Neutrophil (primary cell): Measurements from ENCODE around the gene CCDC197.

Experiments
- H3K27ac ChIP-seq: fragments of 200-600 bp; sonication (generic); 2 replicates; pipeline ENCODE4 v1.5.1; 2016; ENCODE audit warnings: mild to moderate bottlenecking, moderate library complexity
- H3K27me3 ChIP-seq: fragments of 200-600 bp; sonication (generic); 2 replicates; pipeline ENCODE4 v1.6.0; 2016; ENCODE audit warnings: mild to moderate bottlenecking
- H3K36me3 ChIP-seq: fragments of 200-600 bp; sonication (generic); 2 replicates; pipeline ENCODE4 v1.5.1; 2017
- H3K4me1 ChIP-seq, 2 experiments: fragments of 200-600 bp in 1 of 2; sonication (generic) in 1 of 2; 1 replicate in 1 of 2; 2 replicates in 1 of 2; pipeline versions ENCODE4 v1.5.1 to v1.6.1; 2013 to 2016; ENCODE audit warnings: low read depth in 1 of 2, low read length in 1 of 2, mild to moderate bottlenecking in 1 of 2, moderate library complexity in 1 of 2; ENCODE audit not compliant: control insufficient read depth in 1 of 2, insufficient read depth in 1 of 2
- H3K4me3 ChIP-seq, 2 experiments: fragments of 200-600 bp in 1 of 2; sonication (generic) in 1 of 2; 1 replicate in 1 of 2; 2 replicates in 1 of 2; pipeline ENCODE4 v1.5.1; 2013 to 2016; ENCODE audit warnings: low read depth in 1 of 2, low read length in 1 of 2, mild to moderate bottlenecking in 1 of 2, moderate library complexity in 1 of 2
- H3K9me3 ChIP-seq: fragments of 200-600 bp; sonication (generic); 2 replicates; pipeline ENCODE4 v1.5.1; 2016
- TF ChIP-seq, protein P1 (sequence below): fragments of 200-600 bp; sonication (generic); IDR thresholded peaks from 2 replicates; pipeline ENCODE4 v1.5.1; 2016; ENCODE audit warnings: antibody characterized with exemption

CCDC197 gene

DNA sequence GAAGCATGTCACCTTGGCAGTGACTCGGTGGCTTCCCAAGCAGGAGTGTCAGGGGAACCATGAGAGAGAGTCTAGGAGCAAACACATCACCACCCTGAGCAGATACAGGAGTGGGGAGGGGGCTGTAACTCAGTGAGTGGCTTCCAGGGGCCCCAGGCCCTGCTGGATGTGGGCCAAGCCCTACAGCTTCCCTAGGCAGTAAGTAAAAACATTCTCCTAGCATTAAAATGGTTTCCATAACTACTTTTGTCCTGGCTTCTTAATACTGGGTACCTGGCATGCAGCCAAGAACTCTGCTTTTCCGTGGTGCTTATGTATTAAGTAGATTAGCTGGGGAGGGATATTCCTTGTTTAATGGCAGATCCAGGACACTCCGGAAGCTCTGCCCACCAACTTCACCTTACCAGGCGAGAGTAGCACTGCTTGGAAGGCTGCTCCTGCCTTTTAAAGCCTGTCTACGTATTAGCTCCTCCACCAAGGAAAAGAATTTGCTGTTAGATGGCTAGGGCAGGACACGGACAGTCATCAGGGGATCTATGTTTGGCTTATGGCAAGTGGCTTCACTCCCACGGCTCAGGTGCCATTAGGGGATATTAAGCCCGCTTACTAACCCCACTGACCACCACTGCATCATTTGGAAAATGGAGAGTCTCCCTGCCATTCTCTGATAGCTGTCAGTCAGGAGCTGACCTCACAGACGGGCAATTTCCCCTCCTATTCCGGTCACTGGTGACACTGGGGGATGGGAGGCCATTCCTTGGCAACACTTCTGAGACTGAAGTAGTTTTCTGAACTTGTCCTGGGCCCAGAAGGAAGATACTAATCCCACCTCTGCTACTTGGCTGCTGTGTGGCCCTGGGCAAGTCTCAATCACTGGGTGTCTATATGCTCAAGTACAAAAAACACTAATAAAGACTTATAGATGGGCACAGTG is 51.9 kb downstream of the CCDC197 start:
- H3K27me3 ChIP-seq = no peaks in the 10 kb centered on the region
- peaks cover 92% of the 10 kb centered on the region for H3K36me3 ChIP-seq
- H3K9me3 ChIP-seq = no peaks in the 10 kb centered on the region
- H3K27ac ChIP-seq = no peak overlapping the region
- TF ChIP-seq, protein P1, sequence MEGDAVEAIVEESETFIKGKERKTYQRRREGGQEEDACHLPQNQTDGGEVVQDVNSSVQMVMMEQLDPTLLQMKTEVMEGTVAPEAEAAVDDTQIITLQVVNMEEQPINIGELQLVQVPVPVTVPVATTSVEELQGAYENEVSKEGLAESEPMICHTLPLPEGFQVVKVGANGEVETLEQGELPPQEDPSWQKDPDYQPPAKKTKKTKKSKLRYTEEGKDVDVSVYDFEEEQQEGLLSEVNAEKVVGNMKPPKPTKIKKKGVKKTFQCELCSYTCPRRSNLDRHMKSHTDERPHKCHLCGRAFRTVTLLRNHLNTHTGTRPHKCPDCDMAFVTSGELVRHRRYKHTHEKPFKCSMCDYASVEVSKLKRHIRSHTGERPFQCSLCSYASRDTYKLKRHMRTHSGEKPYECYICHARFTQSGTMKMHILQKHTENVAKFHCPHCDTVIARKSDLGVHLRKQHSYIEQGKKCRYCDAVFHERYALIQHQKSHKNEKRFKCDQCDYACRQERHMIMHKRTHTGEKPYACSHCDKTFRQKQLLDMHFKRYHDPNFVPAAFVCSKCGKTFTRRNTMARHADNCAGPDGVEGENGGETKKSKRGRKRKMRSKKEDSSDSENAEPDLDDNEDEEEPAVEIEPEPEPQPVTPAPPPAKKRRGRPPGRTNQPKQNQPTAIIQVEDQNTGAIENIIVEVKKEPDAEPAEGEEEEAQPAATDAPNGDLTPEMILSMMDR = no peak
- no peak overlapping the region for H3K4me3 ChIP-seq
- no peaks in the 10 kb centered on the region for H3K4me1 ChIP-seq

DNA sequence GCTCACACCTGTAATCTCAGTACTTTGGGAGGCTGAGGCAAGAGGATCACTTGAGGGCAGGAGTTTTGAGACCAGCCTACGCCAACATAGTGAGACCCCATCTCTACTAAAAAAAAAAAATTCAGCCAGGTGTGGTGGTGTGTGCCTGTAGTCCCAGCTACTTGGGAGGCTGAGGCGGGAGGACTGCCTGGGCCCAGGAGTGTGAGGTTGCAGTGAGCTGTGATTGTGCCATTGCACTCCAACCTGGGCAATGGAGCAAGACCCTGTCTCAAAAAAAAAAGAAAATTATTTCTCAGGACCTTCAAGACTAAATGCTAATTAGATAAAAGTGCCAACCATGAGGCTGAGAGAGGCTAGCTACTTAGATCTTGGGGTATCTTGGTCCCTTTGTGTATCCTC is 52.5 kb downstream of the CCDC197 start:
- H3K27ac ChIP-seq = no peak overlapping the region

DNA sequence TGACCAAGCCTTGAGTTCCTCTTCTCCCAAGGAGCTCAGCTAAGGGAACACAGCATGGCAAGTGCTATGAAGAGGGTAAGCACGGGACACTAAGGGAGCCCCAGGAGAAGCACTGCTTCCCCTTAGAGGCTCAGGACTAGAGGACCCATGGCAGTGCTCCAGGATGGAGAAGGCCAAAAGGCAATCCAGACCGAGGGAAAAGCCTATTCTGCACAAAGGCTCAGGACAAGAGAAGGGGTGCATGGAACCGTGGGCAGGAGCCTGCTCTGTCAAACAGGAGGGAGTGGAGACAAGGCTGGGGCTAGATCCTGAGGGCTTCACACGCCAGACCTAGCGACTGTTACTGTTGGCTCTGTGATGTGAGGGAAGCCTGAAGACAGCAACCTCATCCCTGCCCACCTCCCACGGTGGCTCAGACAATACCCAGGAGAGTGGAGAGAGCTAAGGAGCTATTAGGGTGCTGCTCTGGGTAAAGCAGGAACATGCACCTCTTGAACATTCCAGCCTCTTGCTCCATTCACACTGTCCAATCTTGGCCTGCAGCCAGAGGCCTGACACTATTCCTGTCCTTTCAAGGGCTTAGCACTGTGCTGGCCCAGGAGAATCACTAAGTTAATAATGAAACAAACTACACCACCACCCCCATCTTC is 53.3 kb downstream of the CCDC197 start:
- Histone ChIP-seq H3K27me3 (no peaks in the 10 kb centered on the region), H3K4me1 (no peaks in the 10 kb centered on the region), H3K9me3 (no peaks in the 10 kb centered on the region), H3K4me3 (no peak overlapping the region), H3K36me3 (peaks cover 96% of the 10 kb centered on the region), H3K27ac (no peak overlapping the region)
- TF ChIP-seq, protein P1 = no peak

More for the DNA sequence above, 52.5 kb downstream of the CCDC197 start:
- TF ChIP-seq, protein P1 = no peak
- no peak overlapping the region for H3K4me3 ChIP-seq
- H3K36me3 ChIP-seq = peaks cover 92% of the 10 kb centered on the region
- H3K9me3 ChIP-seq = no peaks in the 10 kb centered on the region
- no peaks in the 10 kb centered on the region for H3K4me1 ChIP-seq
- H3K27me3 ChIP-seq = no peaks in the 10 kb centered on the region

DNA sequence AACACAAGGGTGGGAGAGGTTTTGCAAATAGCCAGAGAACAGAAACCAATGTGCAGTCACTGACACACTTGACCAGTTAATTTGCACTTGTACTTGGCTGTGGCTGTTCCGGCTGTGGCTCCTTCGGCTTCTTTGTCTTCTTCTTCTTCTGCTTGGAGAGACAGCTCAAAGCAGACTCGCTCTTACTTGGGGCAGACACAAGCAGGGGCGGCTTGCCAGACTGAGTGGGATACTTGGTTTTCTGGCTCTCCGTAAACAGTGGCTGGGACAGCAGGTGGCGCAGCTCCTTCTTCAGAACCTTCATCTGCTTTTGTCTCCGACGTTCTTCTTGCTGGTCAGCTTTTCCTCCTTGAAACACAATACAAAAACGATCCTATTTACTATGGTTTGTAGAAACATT is 54.0 kb downstream of the CCDC197 start:
- TF ChIP-seq, protein P1 = no peak
- Histone ChIP-seq H3K36me3 (peaks cover 96% of the 10 kb centered on the region), H3K27me3 (no peaks in the 10 kb centered on the region), H3K4me1 (no peaks in the 10 kb centered on the region), H3K27ac (no peak overlapping the region), H3K9me3 (no peaks in the 10 kb centered on the region), H3K4me3 (no peak overlapping the region)

DNA sequence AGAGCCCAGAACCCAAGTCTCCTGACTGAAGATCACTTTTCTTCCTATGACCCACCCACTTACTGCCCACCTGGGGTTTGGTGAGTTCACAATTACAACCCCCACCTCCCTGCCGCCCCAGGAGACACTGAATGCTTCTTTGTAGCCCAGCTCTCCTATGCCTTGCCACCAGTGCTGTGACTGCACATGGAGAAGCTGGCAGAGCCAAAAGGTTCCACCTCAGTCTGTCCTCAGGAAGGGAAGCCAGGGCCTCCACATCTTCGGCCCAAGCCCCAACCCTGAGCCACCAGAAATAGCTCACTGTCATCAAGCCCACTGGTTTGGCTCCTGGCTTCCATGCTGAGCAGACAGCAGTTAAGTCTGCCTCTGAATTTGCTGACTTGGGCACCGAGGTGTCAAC is 54.7 kb downstream of the CCDC197 start:
- Histone ChIP-seq H3K9me3 (no peaks in the 10 kb centered on the region), H3K27ac (no peak overlapping the region), H3K4me3 (no peak overlapping the region), H3K27me3 (no peaks in the 10 kb centered on the region), H3K36me3 (peaks cover 97% of the 10 kb centered on the region), H3K4me1 (no peaks in the 10 kb centered on the region)
- TF ChIP-seq, protein P1 = no peak
